DMS53 (cell line): ENCODE data around the gene ASCL2.
A peak's percentile ranks its signal among the peaks of the same experiment; 100 is the strongest.
"Not testable (repeated sequence)": the region's sequence is repeated elsewhere in the genome, so short reads cannot be mapped to it uniquely, and the experiment has no call there.

ENCODE experiments used
- DNase-seq: peaks from one replicate; lab custom pipeline; 2025; lab: John Stamatoyannopoulos, UW

ASCL2 gene

DNA sequence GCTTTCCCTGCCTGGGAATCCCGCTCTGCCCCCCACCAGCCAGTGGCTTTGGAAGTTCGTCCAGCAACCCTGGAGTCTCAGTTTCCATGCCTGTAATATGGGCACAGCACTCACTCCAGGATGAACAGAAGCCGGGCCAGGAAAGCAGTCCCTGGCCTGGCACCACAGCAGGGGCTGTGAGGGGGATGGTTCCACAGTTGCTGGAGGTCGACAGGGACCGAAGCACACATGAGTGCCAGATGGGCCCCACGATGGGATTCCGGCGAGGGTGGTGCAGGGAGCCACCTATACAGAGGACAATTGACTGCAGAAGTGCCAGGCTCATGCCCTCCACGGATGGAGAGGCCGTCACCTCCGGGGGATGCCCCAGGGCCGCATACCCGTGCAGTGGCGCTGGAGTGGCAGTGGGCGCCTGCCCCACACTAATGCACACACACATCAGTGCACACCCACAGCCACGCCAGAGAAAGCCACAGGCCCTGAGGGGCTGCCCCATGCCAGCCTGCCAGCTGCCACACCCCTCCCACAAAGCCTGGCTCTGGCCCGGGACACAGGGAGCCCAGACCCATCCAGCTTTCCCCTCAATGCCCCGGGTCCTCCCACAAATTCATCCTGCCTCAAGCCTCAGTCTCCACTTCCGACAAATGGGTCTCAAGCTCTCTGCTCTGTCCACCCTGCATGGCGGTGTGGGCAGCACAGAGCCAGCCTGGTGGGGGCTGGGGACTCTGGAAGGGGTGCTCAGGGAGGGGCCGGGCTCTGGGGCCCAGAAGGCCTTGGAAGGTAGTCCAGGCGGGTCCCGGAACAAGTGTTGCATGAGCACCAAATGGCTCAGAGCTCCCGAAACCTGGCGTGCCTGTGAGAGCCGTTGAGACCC, 9.7 kb downstream of the ASCL2 start:
- DNase-seq: no peak

DNA sequence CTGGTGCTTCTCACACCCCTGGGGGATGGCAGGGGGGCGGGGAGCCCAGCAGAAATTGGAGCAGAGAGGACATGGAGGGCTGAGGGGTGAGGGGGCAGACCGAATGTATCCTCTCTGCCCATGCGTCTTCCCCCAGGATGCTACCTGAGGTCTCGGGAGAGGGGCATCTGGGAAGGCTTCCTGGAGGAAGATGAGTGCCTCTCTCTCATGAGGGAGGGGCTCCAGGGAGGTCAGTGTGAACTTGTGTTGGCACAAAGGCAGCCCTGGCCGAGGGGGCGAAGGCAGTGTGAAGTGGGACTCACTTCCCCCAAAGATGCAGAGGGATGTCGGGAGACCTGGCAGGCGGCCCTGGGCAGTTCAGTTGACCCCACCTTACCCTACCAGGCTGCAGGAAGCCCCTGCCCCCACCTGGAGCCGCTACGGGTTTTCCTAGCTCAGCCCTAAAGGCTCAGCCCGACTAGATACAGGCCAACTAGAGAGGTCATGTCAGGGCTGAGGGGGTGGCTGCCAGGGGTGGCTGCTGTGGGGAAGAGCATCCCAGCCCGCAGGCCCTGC, 10.4 kb downstream of the ASCL2 start:
- no peak for DNase-seq

DNA sequence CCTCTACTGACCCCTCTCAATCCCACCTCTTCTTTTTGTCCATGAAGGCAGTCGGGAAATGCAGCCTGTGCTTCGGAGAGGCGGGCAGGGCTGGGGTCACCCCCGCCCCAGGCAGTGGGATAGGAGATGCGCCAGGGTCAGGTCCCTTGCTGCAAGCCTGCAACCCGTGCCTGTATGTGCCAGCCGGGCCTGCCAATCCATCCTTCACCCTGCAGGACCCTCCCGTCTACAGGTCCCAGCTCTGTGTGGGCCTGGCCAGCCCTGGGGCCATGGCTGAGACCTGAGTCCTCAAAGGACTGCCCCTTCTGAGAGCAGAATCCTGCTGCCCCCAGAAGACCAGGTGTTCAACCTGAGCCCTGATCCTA, 10.9 kb downstream of the ASCL2 start:
- DNase-seq: no peak

DNA sequence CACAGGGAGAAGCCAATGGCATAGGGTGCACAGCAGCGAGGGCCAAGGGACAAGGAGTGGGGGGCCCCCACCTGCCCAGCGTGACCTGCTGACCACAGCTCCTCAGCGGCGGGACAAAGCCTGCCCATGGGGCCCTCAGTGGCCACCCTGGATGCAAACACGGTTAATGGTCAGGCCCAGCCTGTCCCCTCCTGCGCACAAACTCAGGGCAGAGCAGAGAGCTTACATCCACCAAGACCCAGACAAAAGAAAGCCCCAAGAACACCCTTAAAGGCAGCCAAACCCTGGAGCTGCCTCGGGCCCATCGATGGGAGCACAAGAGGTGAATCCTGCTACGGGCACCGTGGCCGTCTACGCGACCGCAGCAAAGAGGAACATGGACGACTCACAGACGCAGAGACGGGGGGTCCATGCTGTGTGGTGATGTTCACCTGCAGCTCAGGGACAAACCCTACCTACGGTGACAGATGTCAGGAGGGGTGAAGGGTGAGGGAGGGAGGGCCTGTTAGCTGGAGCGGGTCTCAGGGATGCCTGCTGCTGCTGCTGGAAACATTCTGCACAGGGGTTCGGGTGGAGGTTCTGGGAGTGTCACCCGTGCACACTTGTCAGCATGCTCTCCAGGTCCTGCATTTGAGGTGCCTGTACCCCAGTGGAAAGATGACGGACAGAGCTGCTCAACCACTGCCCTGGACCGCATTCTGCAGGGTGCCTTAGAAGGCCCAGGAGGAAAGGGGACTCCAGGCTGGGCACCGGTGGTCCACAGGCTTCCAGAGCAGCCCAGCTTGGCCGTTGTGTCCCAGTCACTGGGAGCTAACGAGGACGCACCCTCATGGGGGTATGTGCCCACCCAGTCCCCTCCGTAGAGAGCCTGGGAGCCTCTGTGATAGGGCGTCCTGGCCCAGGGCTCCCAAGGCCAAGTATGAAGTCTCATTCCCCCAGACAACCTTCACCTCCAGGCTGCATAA, 11.6 kb downstream of the ASCL2 start:
- DNase-seq: no peak

- DNase-seq: peak; percentile 34
These were observed 13.3 kb downstream of the ASCL2 start for GRCh38 chr11:2256951-2257700.

DNA sequence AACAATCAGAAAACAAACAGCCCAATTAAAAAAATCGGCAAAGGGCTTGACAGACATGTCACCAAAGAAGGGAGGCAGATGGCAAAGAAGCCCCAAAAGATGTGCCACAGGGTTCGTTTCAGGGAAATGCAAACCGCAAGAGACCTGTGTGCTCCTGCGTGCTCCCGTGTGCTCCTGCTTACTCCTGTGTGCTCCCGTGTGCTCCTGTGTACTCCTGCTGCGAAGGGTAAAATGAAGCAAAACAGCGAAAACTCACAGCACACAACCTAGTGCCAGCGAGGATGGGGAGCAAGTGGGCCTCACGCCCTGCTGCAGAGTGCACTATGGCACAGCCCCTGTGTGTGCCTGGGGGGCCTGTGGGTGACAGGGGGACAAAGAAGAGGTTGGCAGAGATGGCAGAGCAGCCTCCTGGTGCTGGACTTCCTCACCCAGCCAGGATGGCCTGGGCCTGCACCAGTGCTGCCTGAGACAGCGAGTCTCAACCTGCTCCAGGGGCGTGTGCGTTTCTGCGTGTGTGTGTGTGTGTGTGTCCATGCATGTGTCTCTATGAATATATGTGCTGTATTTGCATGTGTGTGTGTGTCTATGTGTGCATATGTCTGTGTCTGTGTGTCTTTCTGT, 14.0 kb downstream of the ASCL2 start:
- no peak for DNase-seq

- DNase-seq: no peak
These were observed 18.4 kb downstream of the ASCL2 start for GRCh38 chr11:2252018-2252417.

- no peak for DNase-seq
These were observed 19.2 kb downstream of the ASCL2 start for GRCh38 chr11:2251138-2251537.

- DNase-seq: no peak
These were observed 19.9 kb downstream of the ASCL2 start for GRCh38 chr11:2250485-2250884.

GRCh38 chr11:2250041-2250440, 20.3 kb downstream of the ASCL2 start:
- DNase-seq: no peak

DNA sequence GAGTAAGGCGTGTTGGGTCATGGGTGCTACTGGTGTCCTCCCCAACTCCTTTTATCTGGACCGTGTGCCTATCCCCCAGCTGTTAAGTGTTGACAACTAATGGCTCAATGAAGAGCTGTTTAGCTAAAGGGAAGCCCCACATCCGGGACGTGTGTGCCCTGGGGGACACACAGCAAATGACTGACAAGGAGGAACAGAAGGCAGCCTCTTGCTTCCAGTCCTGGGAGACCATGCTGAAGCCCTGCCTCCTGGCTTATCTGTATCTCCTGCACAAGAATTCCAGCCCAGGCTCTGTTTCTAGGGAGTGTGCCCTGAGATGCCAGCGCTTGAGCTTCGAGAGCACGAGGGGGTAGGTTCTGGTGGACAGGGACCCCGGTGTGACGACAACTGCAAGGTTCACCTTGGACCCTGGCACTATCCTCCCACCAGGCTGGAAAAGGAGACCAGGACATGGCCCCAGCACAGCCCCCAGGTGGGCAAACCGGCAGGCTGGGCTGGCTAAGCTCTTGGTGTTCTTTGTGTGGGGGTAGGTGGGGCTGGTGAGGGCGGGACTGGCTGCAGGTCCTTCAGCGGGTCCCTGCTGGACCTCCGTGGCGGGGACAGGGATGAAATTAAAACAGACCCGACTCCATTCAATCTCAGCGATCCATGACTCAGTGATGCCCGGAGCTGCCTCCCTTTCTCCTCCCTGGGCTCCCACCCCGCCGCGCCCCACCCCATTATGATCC, 21.0 kb downstream of the ASCL2 start:
- DNase-seq: no peak

DNA sequence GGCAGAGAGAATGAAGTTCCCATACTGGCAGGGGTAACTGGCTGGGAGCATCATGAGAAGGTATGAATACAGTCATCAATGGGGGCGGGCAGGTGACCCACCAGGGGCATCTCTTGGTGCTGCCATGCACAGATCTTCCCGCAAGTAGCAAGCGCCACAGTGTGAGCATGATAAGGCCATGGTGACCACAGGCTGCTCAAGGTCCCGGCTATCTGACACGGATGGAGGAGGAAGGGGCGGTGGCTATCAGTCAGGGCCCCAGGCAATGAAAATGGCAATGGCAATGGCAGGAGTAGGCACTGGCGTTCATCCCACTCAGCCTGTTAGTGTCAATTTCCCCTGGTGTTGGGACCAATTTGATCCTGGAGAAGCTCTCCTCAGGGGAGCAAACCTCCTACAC, 21.6 kb downstream of the ASCL2 start:
- DNase-seq: no peak

- no peak for DNase-seq
These were observed 22.1 kb downstream of the ASCL2 start for GRCh38 chr11:2248242-2248641.

DNA sequence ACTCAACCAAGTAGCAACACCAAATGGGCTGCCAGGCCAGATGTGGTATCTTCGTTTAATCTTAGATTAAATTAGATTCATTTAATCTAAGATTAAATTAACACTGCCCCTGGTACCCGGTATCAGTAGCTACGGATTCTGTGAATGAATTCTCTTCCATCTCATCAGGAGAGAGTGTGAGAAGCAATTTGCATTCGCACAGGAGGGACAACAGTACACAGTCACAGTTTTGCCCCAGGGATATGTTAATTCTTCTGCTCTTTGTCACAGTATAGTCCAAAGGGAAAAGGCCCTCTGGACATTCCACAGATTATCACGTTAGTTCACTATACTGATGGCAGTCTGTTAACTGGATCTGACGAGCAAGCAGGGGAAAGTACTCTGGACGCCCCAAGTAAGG, 22.9 kb downstream of the ASCL2 start:
- DNase-seq: no peak

GRCh38 chr11:2240834-2241233, 29.6 kb downstream of the ASCL2 start:
- DNase-seq: no peak

GRCh38 chr11:2237457-2238238, 32.7 kb downstream of the ASCL2 start:
- DNase-seq: no peak

- DNase-seq: not testable (repeated sequence)
These were observed 33.8 kb downstream of the ASCL2 start for GRCh38 chr11:2236381-2237134.

DNA sequence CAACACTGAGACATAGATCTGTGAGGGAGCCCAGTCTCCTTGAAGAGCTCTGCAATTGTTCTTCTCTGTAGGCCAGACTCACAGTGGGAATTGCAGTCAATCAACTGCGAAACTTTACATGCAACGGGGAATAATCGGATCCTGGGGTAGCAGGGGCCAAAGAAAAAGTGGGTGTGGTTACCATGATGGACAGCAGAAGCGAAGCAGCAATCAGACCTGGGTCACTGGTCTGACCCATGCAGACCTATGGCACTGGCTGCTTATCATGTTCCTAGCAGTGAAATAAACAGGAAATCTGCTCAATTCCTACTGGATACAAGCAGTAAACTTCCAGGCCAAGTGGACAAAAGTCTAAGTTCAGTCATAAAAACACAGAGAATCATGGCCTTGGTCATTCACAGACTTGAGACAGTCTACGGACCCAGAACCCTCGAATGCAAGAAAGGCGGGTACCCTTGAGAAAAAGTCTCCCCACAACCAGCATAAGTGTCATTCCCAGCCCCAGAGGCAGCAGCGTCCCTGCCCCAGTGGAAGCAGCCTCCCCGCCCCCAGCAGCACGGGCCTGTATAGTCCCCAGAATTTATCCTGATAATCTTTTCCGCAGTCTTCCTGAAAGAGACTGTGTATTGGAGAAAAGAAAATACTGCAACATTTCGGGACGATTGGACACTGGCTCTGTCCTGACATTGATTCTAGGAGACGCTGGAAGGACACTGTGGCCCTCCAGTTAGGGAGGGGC, 34.6 kb downstream of the ASCL2 start:
- DNase-seq: no peak

DNA sequence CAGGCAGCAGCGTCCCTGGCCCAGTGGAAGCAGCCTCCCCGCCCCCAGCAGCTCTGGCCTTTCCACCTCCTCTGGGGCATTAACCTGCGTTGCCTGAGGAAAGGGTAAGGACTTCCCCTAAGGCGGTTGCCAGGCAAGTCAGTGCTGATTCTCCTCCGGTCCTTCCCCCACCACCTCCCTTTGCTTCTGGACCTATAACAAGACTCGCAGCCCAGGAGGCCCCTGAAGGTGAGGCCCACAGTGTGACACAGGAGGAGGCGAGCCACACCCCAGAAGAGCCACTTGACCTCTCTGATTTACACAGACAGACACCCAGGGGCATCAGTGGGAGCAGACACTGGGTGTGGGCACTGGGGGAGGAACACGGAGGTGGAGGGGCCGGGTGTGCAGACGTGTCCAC, 35.4 kb downstream of the ASCL2 start:
- no peak for DNase-seq
